KBM-7 (cell line): ENCODE results near the gene MYADML2.
"Not testable (repeated sequence)": the region's sequence is repeated elsewhere in the genome, so short reads cannot be mapped to it uniquely, and the experiment has no call there.

ENCODE experiments used
- DNase-seq: peaks from one replicate; pipeline ENCODE4 v3.0.0-alpha.2; 2015
- in situ Hi-C: fragments of 300-500 bp; cut with MboI; formaldehyde crosslinking; loops from 2 replicates; pipeline ENCODE4 v1.14.3; 2020; ENCODE audit warnings: low sequenced_read_pairs, low pct_unique_long_range_greater_than_20kb, mixed read lengths

MYADML2 gene

GRCh38 chr17:81947189-81947588 lies at the start of gene MYADML2:
Gene MYADML2 (minus strand): TSS chr17:81947233. CDS start chr17:81941741, 5,492 bp downstream.
- in situ Hi-C loops, result no loop called here
- no peak for DNase-seq

- no peak for DNase-seq
- in situ Hi-C loops, result no loop called here
These were observed 49.3 kb upstream of the MYADML2 start for GRCh38 chr17:81996232-81996756.

GRCh38 chr17:81995463-81996231 lies 48.6 kb upstream of the MYADML2 start:
- in situ Hi-C loops, result no loop called here
- DNase-seq, result no peak

- in situ Hi-C loops, result no loop called here
- no peak for DNase-seq
These were observed 47.8 kb upstream of the MYADML2 start for GRCh38 chr17:81994593-81995462.

GRCh38 chr17:81993729-81994592 lies 46.9 kb upstream of the MYADML2 start:
- in situ Hi-C loops, result no loop called here
- DNase-seq, result no peak

GRCh38 chr17:81992306-81993102 lies 45.5 kb upstream of the MYADML2 start:
- in situ Hi-C loops, result no loop called here
- no peak for DNase-seq

- in situ Hi-C loops, result no loop called here
- DNase-seq, result no peak
These were observed 44.8 kb upstream of the MYADML2 start for GRCh38 chr17:81991684-81992305.

GRCh38 chr17:81990836-81991683 lies 44.0 kb upstream of the MYADML2 start:
- in situ Hi-C loops, result no loop called here
- no peak for DNase-seq

GRCh38 chr17:81987161-81987770 lies 40.2 kb upstream of the MYADML2 start:
- in situ Hi-C loops, result no loop called here
- no peak for DNase-seq

GRCh38 chr17:81986606-81987005 lies 39.6 kb upstream of the MYADML2 start:
- in situ Hi-C loops, result no loop called here

GRCh38 chr17:81984773-81985410 lies 37.9 kb upstream of the MYADML2 start:
- no peak for DNase-seq
- in situ Hi-C loops, result no loop called here

More at GRCh38 chr17:81986606-81987005, 39.6 kb upstream of the MYADML2 start:
- no peak for DNase-seq

GRCh38 chr17:81983639-81984373 lies 36.8 kb upstream of the MYADML2 start:
- peak; percentile 38 for DNase-seq
- in situ Hi-C loops, result no loop called here

GRCh38 chr17:81983011-81983638 lies 36.1 kb upstream of the MYADML2 start:
- in situ Hi-C loops, result no loop called here
- no peak for DNase-seq

GRCh38 chr17:81981511-81981910 lies 34.5 kb upstream of the MYADML2 start:
- DNase-seq, in situ Hi-C loops: not testable (repeated sequence)

GRCh38 chr17:81980707-81981343 lies 33.8 kb upstream of the MYADML2 start:
- in situ Hi-C loops, result no loop called here
- DNase-seq, result peak; percentile 62
